Ascending aorta (tissue), 2 donors: ENCODE data around the gene GANC. TPM values are rescaled to one million over a fixed set of nuclear protein-coding genes. Genes with fewer than 3 reads are reported as not detected.

Experiments used
- DNase-seq, 2 donors: peaks; one replicate each; pipeline ENCODE4 v3.0.0-alpha.2; 2019; ENCODE audit warnings: low spot score in 2 of 2
- H3K27ac ChIP-seq, 2 donors: fragments of 200-600 bp; sonication (generic); one replicate each; pipeline ENCODE4 v1.5.1; 2016 to 2017; ENCODE audit warnings: mild to moderate bottlenecking in 1 of 2
- H3K27me3 ChIP-seq: fragments of 200-600 bp; sonication (generic); one replicate; pipeline ENCODE4 v1.5.1; 2017
- H3K36me3 ChIP-seq, 2 donors: fragments of 200-600 bp; sonication (generic); one replicate each; pipeline ENCODE4 v1.5.1; 2016
- H3K4me1 ChIP-seq, 2 donors: fragments of 200-600 bp; sonication (generic); one replicate each; pipeline ENCODE4 v1.5.1; 2016 to 2017; ENCODE audit warnings: mild to moderate bottlenecking in 1 of 2
- H3K4me3 ChIP-seq, 2 donors: fragments of 200-600 bp; sonication (generic); one replicate each; pipeline ENCODE4 v1.5.1; 2016 to 2017; ENCODE audit warnings: mild to moderate bottlenecking in 1 of 2
- H3K9me3 ChIP-seq, 2 donors: fragments of 200-600 bp; sonication (generic); one replicate each; pipeline ENCODE4 v1.5.1; 2016
- intact Hi-C: fragments of 100-400 bp; cut with DNase I; formaldehyde crosslinking; loops from one replicate; pipeline ENCODE4 v1.15.1; 2023
- total RNA-seq: library from RNA; depleted of rRNA; stranded (reverse); fragments of >200 nt; gene quantifications from one replicate; pipeline ENCODE4 v1.1.0, GENCODE V29; 2016
- TF ChIP-seq, protein P1 (sequence below), 3 experiments: fragments of 200-600 bp in 2 of 3; fragments of 450-650 bp in 1 of 3; sonication (generic) in 2 of 3; IDR thresholded peaks; one replicate each; pipeline ENCODE4 v1.5.1; 2016 to 2019; ENCODE audit warnings: antibody characterized with exemption in 3 of 3, mild to moderate bottlenecking in 1 of 3, moderate library complexity in 1 of 3

Gene GANC
- total RNA-seq, 1 donor from 2014 or later: 22.9 TPM

- TF ChIP-seq, protein P1, sequence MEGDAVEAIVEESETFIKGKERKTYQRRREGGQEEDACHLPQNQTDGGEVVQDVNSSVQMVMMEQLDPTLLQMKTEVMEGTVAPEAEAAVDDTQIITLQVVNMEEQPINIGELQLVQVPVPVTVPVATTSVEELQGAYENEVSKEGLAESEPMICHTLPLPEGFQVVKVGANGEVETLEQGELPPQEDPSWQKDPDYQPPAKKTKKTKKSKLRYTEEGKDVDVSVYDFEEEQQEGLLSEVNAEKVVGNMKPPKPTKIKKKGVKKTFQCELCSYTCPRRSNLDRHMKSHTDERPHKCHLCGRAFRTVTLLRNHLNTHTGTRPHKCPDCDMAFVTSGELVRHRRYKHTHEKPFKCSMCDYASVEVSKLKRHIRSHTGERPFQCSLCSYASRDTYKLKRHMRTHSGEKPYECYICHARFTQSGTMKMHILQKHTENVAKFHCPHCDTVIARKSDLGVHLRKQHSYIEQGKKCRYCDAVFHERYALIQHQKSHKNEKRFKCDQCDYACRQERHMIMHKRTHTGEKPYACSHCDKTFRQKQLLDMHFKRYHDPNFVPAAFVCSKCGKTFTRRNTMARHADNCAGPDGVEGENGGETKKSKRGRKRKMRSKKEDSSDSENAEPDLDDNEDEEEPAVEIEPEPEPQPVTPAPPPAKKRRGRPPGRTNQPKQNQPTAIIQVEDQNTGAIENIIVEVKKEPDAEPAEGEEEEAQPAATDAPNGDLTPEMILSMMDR (IDR thresholded peaks at IDR 0.05): no peak
Observed at GRCh38 chr15:42364529-42364928, 91.5 kb downstream of the GANC start.

GRCh38 chr15:42365921-42366550, 93.0 kb downstream of the GANC start:
- Histone ChIP-seq H3K27me3 (no peaks in the 10 kb centered on the region), H3K4me1 (no peaks in the 10 kb centered on the region), H3K36me3 (no peaks in the 10 kb centered on the region), H3K4me3 (no peak overlapping the region), H3K9me3 (no peaks in the 10 kb centered on the region), H3K27ac (no peak overlapping the region)
- TF ChIP-seq, protein P1 (IDR thresholded peaks at IDR 0.05): no peak
- intact Hi-C loops: no loop called here
- DNase-seq: no peak

More at GRCh38 chr15:42364529-42364928, 91.5 kb downstream of the GANC start:
- no peaks in the 10 kb centered on the region for H3K9me3 ChIP-seq
- DNase-seq: no peak
- no peaks in the 10 kb centered on the region for H3K27me3 ChIP-seq
- H3K4me3 ChIP-seq: no peak overlapping the region
- H3K4me1 ChIP-seq: no peaks in the 10 kb centered on the region
- intact Hi-C loops: no loop called here
- no peaks in the 10 kb centered on the region for H3K36me3 ChIP-seq
- H3K27ac ChIP-seq: no peak overlapping the region

DNA sequence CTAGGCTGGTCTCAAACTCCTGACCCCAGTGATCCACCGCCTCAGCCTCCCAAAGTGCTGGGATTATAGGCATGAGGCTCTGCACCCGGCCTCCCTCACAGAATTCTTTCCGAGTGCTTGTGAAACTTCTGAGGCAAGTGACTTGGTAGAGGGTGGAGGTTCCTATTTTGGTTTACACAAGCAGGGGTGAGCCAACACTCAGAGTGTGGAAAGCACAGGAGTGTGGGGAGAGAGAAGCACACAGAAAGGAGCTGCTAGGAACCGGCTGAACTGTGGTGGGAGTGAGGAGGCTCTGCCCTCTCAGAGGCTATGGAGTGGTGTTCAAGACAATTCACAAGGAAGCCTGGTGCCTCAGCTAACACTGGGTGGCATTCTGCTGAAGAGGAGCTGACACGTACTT, 94.0 kb downstream of the GANC start:
- intact Hi-C loops: no loop called here

DNA sequence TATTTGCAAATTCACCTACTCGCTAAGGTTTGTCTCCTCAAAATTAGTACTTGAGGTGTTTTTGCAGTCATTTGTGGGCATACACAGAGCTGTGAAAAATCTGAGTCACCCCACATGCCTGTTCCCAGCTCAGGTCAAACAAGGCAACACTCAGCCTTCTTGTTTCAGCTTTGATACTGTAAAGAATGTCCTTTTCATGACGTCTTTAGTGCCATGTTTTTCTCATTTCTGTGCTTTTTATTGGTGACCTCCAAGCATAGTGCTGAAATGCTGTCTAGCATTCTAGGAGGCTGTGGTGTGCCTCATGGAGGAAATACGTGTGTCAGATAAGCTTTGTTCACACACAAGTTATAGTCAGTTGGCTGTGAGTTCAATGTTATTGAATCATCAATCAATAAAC, 95.1 kb downstream of the GANC start:
- no peaks in the 10 kb centered on the region for H3K4me1 ChIP-seq
- DNase-seq: no peak
- H3K4me3 ChIP-seq: no peak overlapping the region
- intact Hi-C loops: no loop called here
- H3K27me3 ChIP-seq: no peaks in the 10 kb centered on the region
- H3K27ac ChIP-seq: no peak overlapping the region
- no peaks in the 10 kb centered on the region for H3K36me3 ChIP-seq
- no peaks in the 10 kb centered on the region for H3K9me3 ChIP-seq
- TF ChIP-seq, protein P1 (IDR thresholded peaks at IDR 0.05): no peak

More for the DNA sequence above, 94.0 kb downstream of the GANC start:
- no peak overlapping the region for H3K27ac ChIP-seq
- TF ChIP-seq, protein P1 (IDR thresholded peaks at IDR 0.05): no peak
- no peaks in the 10 kb centered on the region for H3K27me3 ChIP-seq
- H3K36me3 ChIP-seq: no peaks in the 10 kb centered on the region
- H3K9me3 ChIP-seq: no peaks in the 10 kb centered on the region
- DNase-seq: peak in 1 of 2 donors; percentile 15
- no peaks in the 10 kb centered on the region for H3K4me1 ChIP-seq
- no peak overlapping the region for H3K4me3 ChIP-seq

- no peak overlapping the region for H3K4me3 ChIP-seq
- no peaks in the 10 kb centered on the region for H3K36me3 ChIP-seq
- no peaks in the 10 kb centered on the region for H3K27me3 ChIP-seq
- TF ChIP-seq, protein P1 (IDR thresholded peaks at IDR 0.05): no peak
- DNase-seq: no peak
- no peak overlapping the region for H3K27ac ChIP-seq
- H3K9me3 ChIP-seq: no peaks in the 10 kb centered on the region
- H3K4me1 ChIP-seq: no peaks in the 10 kb centered on the region
- intact Hi-C loops: no loop called here
Observed at GRCh38 chr15:42371096-42371495, 98.1 kb downstream of the GANC start.

DNA sequence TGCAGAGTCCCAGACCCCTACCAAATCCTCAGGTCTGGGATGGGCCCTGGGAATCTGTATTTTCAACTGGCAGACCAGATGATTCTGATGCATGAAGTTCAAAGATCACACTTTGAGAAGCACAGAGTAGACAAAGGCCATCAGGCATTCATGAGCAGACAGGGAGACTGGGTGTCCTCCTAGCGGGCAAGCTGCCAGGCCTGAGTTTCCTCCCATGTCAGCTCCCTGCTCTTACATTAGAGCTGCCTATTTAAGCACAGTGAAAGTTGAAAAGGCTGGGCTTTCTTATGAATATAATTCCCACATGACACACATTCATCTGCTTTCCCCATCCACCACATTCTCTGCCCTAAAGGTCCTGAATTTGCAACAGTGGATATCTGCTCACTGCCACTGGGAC, 100.3 kb downstream of the GANC start:
- no peak for DNase-seq
- intact Hi-C loops: no loop called here
- no peaks in the 10 kb centered on the region for H3K27me3 ChIP-seq
- no peak overlapping the region for H3K27ac ChIP-seq
- H3K9me3 ChIP-seq: no peaks in the 10 kb centered on the region
- H3K4me3 ChIP-seq: no peak overlapping the region
- TF ChIP-seq, protein P1 (IDR thresholded peaks at IDR 0.05): no peak
- H3K4me1 ChIP-seq: no peaks in the 10 kb centered on the region
- H3K36me3 ChIP-seq: no peaks in the 10 kb centered on the region
